HepG2 (cell line): ENCODE measurements around the gene VTN. TPM values are rescaled to one million over a fixed set of nuclear protein-coding genes. Genes with fewer than 3 reads are reported as not detected.

Source experiments
- CENPT ChIP-seq: sonication (generic); formaldehyde crosslinking; IDR thresholded peaks from 2 replicates; pipeline ENCODE4 v1.8.0; 2022; ENCODE audit warnings: low read depth, mild to moderate bottlenecking, moderate library complexity, missing genetic modification reagents
- EZH2 ChIP-seq: conservative IDR thresholded peaks from 2 replicates; pipeline ENCODE4 v1.6.1; 2012; ENCODE audit warnings: mild to moderate bottlenecking, low read depth, low read length, moderate library complexity
- FOXJ3 ChIP-seq: sonication (generic); formaldehyde crosslinking; IDR thresholded peaks from 2 replicates; pipeline ENCODE4 v1.4.0; 2020; ENCODE audit warnings: missing genetic modification reagents, mild to moderate bottlenecking, borderline replicate concordance
- FUBP1 ChIP-seq: sonication (generic); formaldehyde crosslinking; IDR thresholded peaks from 2 replicates; pipeline ENCODE4 v1.5.1; 2020; ENCODE audit warnings: missing genetic modification reagents, mild to moderate bottlenecking, borderline replicate concordance
- HNRNPUL1 ChIP-seq: fragments of 200-400 bp; formaldehyde crosslinking; IDR thresholded peaks from 2 replicates; pipeline ENCODE4 v1.6.1; 2017; ENCODE audit warnings: low read depth, mild to moderate bottlenecking, low read length, moderate library complexity
- MEF2D ChIP-seq: sonication (generic); formaldehyde crosslinking; IDR thresholded peaks from 2 replicates; pipeline ENCODE4 v1.5.1; 2020; ENCODE audit warnings: mild to moderate bottlenecking, missing genetic modification reagents
- NR2F2 ChIP-seq: IDR thresholded peaks from 2 replicates; pipeline ENCODE4 v1.6.1; 2012; ENCODE audit warnings: low read depth, inconsistent platforms, borderline replicate concordance
- PCBP1 ChIP-seq: fragments of 200-400 bp; formaldehyde crosslinking; IDR thresholded peaks from 2 replicates; pipeline ENCODE4 v1.6.1; 2017; ENCODE audit warnings: mild to moderate bottlenecking, low read depth, low read length, borderline replicate concordance
- RFX1 ChIP-seq: fragments of 450-650 bp; IDR thresholded peaks from 2 replicates; pipeline ENCODE4 v1.6.1; 2017
- SAP130 ChIP-seq: IDR thresholded peaks from 2 replicates; pipeline ENCODE4 v1.6.1; 2016; ENCODE audit warnings: low read depth
- SMAD1 ChIP-seq: sonication (generic); formaldehyde crosslinking; IDR thresholded peaks from 2 replicates; pipeline ENCODE4 v1.4.0; 2020; ENCODE audit warnings: missing genetic modification reagents, low read depth, mild to moderate bottlenecking, borderline replicate concordance
- SOX5 ChIP-seq: IDR thresholded peaks from 2 replicates; pipeline ENCODE4 v1.6.1; 2016; ENCODE audit warnings: borderline replicate concordance
- TARDBP ChIP-seq: sonication (generic); formaldehyde crosslinking; IDR thresholded peaks from 2 replicates; pipeline ENCODE4 v1.8.0; 2022; ENCODE audit warnings: mild to moderate bottlenecking, missing genetic modification reagents
- U2AF2 ChIP-seq: fragments of 200-400 bp; formaldehyde crosslinking; IDR thresholded peaks from 2 replicates; pipeline ENCODE4 v1.6.1; 2017; ENCODE audit warnings: low read depth, mild to moderate bottlenecking, low read length
- ZNF24 ChIP-seq: fragments of 450-650 bp; IDR thresholded peaks from 2 replicates; pipeline ENCODE4 v1.6.1; 2017; ENCODE audit warnings: antibody characterized with exemption, mild to moderate bottlenecking
- ZNF317 ChIP-seq: sonication (generic); formaldehyde crosslinking; IDR thresholded peaks from 2 replicates; pipeline ENCODE4 v1.5.0; 2020; ENCODE audit warnings: mild to moderate bottlenecking, missing genetic modification reagents
- ZNF441 ChIP-seq: sonication (generic); formaldehyde crosslinking; IDR thresholded peaks from 2 replicates; pipeline ENCODE4 v1.7.0; 2021; ENCODE audit warnings: missing genetic modification reagents, borderline replicate concordance
- ZNF652 ChIP-seq: IDR thresholded peaks from 2 replicates; pipeline ENCODE4 v1.6.1; 2016; ENCODE audit warnings: low read depth, borderline replicate concordance
- ZNF709 ChIP-seq: sonication (generic); formaldehyde crosslinking; IDR thresholded peaks from 2 replicates; pipeline ENCODE4 v1.5.0; 2020; ENCODE audit warnings: mild to moderate bottlenecking, missing genetic modification reagents
- ZNF713 ChIP-seq: sonication (generic); formaldehyde crosslinking; IDR thresholded peaks from 2 replicates; pipeline ENCODE4 v1.4.0; 2020; ENCODE audit warnings: mild to moderate bottlenecking, missing genetic modification reagents
- ZNF747 ChIP-seq: sonication (generic); formaldehyde crosslinking; IDR thresholded peaks from 2 replicates; pipeline ENCODE4 v1.8.1; 2023; ENCODE audit warnings: missing genetic modification reagents, mild to moderate bottlenecking, borderline replicate concordance
- polyA plus RNA-seq, 8 experiments: library from polyadenylated mRNA; depleted of rRNA in 3 of 8; stranded (reverse) in 7 of 8; unstranded in 1 of 8; fragments of >200 nt; fragmentation: Illumina TruSeq in 4 of 8; extraction: Trizol in 4 of 8; gene quantifications; 2 replicates each; pipeline versions ENCODE4 v1.2.1 to v1.2.3, GENCODE V29; 2011 to 2016; ENCODE audit warnings: low read depth in 4 of 8, missing spikeins in 1 of 8, mixed read lengths in 1 of 8; ENCODE audit not compliant: insufficient read depth in 1 of 8
- total RNA-seq, 5 experiments: library from RNA; depleted of rRNA; stranded (reverse); fragments of >200 nt; fragmentation: Illumina TruSeq; extraction: Trizol; gene quantifications; 2 replicates each; pipeline ENCODE4 v1.2.3, GENCODE V29; 2016; ENCODE audit warnings: low read depth in 1 of 5
- TF ChIP-seq, protein P1 (sequence below): sonication (generic); formaldehyde crosslinking; conservative IDR thresholded peaks from 2 replicates; pipeline ENCODE4 v1.4.0; 2020; ENCODE audit warnings: missing genetic modification reagents
- TF ChIP-seq, protein P2 (sequence below), 2 experiments: sonication (generic) in 1 of 2; formaldehyde crosslinking in 1 of 2; IDR thresholded peaks; 2 replicates each; pipeline versions ENCODE4 v1.4.0 to v1.6.1; 2016 to 2020; ENCODE audit warnings: borderline replicate concordance in 1 of 2, low read depth in 1 of 2, mild to moderate bottlenecking in 1 of 2, missing genetic modification reagents in 1 of 2

Gene VTN
- total and polyA plus RNA-seq, 2 of the 13 experiments (the other 11 are each of a cell fraction or from before 2014, with no cell fraction given): 108 to 131 TPM

DNA sequence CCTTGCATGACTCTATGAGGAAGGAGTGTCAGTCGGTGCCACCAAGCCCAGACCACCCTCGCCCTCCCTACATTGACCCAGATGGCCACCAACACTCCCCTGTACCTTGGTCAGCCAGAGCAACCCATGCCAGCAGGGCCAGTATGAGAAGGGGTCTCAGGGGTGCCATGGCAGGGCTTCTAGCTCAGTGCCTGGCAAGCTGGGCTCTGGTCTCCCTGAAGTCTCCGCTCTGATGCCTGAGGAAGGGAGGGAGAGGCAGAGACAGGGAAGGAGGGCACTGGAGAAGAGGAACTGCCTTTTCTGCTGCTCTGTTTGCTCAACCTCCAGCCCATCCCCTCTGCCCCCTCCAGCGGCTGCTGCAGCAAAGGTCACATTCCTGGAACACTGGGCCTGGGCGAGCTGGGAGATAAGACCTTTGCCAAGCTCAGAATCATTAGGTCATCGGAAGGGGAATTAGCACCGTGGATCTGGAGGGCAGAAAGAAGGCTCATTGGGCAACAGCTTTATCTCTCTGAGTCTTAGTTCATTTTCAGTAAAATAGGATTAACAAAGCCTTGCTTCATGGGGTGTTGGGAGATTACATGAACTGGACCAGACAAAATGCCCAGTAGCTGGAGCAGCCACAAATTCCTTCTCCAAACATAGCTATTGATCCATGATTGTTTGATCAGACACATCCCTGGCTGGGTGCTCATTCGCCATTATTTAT, at the start of gene VTN (continued):
- TF ChIP-seq, protein P1, sequence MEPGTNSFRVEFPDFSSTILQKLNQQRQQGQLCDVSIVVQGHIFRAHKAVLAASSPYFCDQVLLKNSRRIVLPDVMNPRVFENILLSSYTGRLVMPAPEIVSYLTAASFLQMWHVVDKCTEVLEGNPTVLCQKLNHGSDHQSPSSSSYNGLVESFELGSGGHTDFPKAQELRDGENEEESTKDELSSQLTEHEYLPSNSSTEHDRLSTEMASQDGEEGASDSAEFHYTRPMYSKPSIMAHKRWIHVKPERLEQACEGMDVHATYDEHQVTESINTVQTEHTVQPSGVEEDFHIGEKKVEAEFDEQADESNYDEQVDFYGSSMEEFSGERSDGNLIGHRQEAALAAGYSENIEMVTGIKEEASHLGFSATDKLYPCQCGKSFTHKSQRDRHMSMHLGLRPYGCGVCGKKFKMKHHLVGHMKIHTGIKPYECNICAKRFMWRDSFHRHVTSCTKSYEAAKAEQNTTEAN: 0 out of 2 replicates have a peak, but pooled peaks have one; percentile 6
- no peak for TF ChIP-seq ZNF709
- TF ChIP-seq CENPT (CRISPR knock-in tag): no peak
- peak; percentile 97 for TF ChIP-seq NR2F2
- TF ChIP-seq HNRNPUL1: no peak
- TF ChIP-seq ZNF441 (CRISPR knock-in tag): no peak; the same call in 1 of the 2 replicates
- TF ChIP-seq TARDBP (CRISPR knock-in tag): peak; percentile 86
- TF ChIP-seq ZNF24: no peak
- TF ChIP-seq SOX5: peak; percentile 90
- TF ChIP-seq SMAD1 (CRISPR knock-in tag): no peak
- TF ChIP-seq ZNF747 (CRISPR knock-in tag): no peak; the same call in 1 of the 2 replicates
- TF ChIP-seq PCBP1: no peak
- peak; percentile 87; the same call in 1 of the 2 replicates for TF ChIP-seq FUBP1 (CRISPR knock-in tag)
- TF ChIP-seq MEF2D: peak; percentile 58; the same call in 1 of the 2 replicates
- TF ChIP-seq EZH2: no peak
- TF ChIP-seq SAP130 (CRISPR knock-in tag): peak; percentile 86
- peak; percentile 35; the same call in 1 of the 2 replicates for TF ChIP-seq ZNF317
- TF ChIP-seq ZNF713 (CRISPR knock-in tag): peak; percentile 54; the same call in 1 of the 2 replicates
- TF ChIP-seq U2AF2: no peak
- TF ChIP-seq, protein P2, sequence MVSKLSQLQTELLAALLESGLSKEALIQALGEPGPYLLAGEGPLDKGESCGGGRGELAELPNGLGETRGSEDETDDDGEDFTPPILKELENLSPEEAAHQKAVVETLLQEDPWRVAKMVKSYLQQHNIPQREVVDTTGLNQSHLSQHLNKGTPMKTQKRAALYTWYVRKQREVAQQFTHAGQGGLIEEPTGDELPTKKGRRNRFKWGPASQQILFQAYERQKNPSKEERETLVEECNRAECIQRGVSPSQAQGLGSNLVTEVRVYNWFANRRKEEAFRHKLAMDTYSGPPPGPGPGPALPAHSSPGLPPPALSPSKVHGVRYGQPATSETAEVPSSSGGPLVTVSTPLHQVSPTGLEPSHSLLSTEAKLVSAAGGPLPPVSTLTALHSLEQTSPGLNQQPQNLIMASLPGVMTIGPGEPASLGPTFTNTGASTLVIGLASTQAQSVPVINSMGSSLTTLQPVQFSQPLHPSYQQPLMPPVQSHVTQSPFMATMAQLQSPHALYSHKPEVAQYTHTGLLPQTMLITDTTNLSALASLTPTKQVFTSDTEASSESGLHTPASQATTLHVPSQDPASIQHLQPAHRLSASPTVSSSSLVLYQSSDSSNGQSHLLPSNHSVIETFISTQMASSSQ (IDR thresholded peaks at IDR 0.05; ENCODE audit: low read depth): peak; percentile 67; the same call in 1 of the 2 replicates
- TF ChIP-seq, protein P2 (CRISPR knock-in tag; IDR thresholded peaks at IDR 0.05; ENCODE audit: borderline replicate concordance): peak; percentile 82; the same call in 1 of the 2 replicates
- peak; percentile 83; the same call in 1 of the 2 replicates for TF ChIP-seq FOXJ3 (CRISPR knock-in tag)
- no peak for TF ChIP-seq RFX1
- 0 out of 2 replicates have a peak, but pooled peaks have one; percentile 11 for TF ChIP-seq ZNF652 (CRISPR knock-in tag)
